OCI-M2 (cell line): ENCODE data around the gene CYP1A2.

Source experiments
- DNase-seq: peaks from one replicate; lab custom pipeline; 2025; ENCODE audit not compliant: unreplicated experiment; lab: John Stamatoyannopoulos, UW

The CYP1A2 gene

DNA sequence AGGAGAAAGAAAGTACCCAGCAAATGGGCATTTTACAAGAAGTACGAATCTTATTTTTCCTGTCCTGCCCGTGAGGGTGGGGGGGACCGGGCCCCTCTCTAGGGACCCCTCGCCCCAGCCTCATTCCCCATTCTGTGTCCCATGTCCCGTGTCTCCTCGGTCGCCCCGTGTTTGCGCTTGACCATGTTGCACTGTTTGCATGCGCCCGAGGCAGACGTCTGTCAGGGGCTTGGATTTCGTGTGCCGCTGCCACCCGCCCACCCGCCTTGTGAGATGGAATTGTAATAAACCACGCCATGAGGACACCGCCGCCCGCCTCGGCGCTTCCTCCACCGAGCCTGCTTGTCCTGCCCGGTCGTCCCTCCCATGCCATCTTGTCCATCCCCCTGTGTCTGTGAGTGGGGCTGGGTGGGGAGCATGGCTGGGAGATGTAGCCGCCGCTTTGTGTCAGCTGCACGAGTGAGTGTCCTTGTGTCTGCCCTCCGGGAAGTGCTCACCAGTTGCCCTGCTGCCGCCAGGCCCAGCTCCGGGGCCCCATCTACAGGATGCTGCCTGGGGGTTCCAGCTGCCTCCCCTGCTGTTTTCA is 54.3 kb downstream of the CYP1A2 start:
- no peak for DNase-seq

DNA sequence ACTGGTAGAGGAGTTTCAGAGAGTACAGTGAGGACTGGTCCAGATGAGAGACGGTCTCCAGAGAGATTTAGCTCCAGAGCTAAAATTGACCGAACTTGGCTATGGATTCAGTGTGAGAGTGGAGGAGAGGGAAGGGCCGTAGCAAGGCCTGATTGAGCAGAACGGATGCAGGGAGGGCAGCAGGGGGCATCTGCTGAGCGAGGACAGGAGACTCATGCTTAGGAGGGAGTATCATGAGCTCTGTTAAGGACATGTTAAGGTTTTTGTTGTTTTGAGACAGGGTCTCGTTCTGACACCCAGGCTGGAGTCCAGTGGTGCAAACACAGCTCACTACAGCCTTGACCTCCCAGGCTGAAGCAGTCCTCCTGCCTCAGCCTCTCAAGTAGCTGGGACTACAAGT is 56.3 kb downstream of the CYP1A2 start:
- DNase-seq: no peak
